ENCODE data around the gene SAV1. TPM values are rescaled to one million over a fixed set of nuclear protein-coding genes. Genes with fewer than 3 reads are reported as not detected.

SAV1 gene
- total and polyA plus RNA-seq, 10 of the 15 experiments (the other 5 are each of a cell fraction or from before 2014, with no cell fraction given) = 10.1 to 29.1 (median 20.4) TPM

DNA sequence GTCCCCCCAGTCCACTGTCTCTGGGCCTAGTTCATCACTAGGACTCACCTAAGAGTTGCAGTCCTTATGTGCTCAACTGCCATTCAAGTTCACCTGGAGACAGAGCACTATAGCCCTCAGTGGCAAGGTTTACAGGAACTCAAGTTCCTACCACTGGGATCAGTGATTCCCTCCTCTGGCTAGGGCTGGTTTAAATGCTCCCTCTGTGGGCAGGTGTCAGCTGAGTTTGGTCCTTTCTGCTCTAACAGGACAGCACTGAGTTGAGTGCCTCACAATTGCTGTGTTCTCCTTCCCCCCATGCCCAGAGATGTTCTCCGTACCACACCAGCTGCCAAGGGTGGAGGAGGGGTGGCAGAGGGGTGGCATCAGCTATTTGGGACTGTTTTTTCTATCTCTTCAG lies 20.8 kb upstream of the SAV1 start (continued):
- TF ChIP-seq, protein P1, sequence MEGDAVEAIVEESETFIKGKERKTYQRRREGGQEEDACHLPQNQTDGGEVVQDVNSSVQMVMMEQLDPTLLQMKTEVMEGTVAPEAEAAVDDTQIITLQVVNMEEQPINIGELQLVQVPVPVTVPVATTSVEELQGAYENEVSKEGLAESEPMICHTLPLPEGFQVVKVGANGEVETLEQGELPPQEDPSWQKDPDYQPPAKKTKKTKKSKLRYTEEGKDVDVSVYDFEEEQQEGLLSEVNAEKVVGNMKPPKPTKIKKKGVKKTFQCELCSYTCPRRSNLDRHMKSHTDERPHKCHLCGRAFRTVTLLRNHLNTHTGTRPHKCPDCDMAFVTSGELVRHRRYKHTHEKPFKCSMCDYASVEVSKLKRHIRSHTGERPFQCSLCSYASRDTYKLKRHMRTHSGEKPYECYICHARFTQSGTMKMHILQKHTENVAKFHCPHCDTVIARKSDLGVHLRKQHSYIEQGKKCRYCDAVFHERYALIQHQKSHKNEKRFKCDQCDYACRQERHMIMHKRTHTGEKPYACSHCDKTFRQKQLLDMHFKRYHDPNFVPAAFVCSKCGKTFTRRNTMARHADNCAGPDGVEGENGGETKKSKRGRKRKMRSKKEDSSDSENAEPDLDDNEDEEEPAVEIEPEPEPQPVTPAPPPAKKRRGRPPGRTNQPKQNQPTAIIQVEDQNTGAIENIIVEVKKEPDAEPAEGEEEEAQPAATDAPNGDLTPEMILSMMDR (IDR thresholded peaks at IDR 0.05 in 2 of 3, conservative IDR thresholded peaks at IDR 0.05 in 1 of 3; ENCODE audit: control insufficient read depth in 2 of 3, extremely low read depth in 1 of 3, insufficient read depth in 1 of 3, low read depth in 3 of 3, low read length in 3 of 3) = no peak
- TF ChIP-seq SPI1 (IDR thresholded peaks at IDR 0.05; ENCODE audit: borderline replicate concordance, insufficient read depth, low read depth, low read length) = no peak
- no peak for TF ChIP-seq TBL1XR1 (IDR thresholded peaks at IDR 0.05; ENCODE audit: low read depth, low read length)
- no peak for TF ChIP-seq CEBPB (IDR thresholded peaks at IDR 0.05; ENCODE audit: borderline replicate concordance in 1 of 2, low read depth in 2 of 2, low read length in 2 of 2)
- TF ChIP-seq, protein P2, sequence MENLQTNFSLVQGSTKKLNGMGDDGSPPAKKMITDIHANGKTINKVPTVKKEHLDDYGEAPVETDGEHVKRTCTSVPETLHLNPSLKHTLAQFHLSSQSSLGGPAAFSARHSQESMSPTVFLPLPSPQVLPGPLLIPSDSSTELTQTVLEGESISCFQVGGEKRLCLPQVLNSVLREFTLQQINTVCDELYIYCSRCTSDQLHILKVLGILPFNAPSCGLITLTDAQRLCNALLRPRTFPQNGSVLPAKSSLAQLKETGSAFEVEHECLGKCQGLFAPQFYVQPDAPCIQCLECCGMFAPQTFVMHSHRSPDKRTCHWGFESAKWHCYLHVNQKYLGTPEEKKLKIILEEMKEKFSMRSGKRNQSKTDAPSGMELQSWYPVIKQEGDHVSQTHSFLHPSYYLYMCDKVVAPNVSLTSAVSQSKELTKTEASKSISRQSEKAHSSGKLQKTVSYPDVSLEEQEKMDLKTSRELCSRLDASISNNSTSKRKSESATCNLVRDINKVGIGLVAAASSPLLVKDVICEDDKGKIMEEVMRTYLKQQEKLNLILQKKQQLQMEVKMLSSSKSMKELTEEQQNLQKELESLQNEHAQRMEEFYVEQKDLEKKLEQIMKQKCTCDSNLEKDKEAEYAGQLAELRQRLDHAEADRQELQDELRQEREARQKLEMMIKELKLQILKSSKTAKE (IDR thresholded peaks at IDR 0.05; ENCODE audit: low read depth, poor library complexity, severe bottlenecking) = no peak

DNA sequence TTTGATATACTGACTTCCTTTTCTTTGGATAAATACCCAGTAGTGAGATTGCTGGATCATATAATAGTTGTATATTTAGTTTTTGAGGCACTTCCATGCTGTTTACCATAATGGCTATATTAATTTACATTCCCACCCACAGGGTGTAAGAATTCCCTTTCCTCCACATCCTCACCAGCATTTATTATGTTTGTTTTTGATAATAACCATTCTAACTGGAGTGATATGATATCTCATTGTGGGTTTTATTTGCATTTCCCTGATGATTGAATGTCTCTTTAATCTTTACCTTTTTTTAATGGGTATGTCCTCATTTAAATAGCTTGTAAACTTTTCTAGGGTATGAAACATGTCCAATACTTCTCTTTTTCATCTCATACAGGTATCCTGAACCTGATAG lies 11.6 kb upstream of the SAV1 start:
- Histone ChIP-seq H3K36me3 (ENCODE audit: control insufficient read depth in 2 of 2, insufficient read depth in 2 of 2, low read length in 1 of 2) (no peaks in the 10 kb centered on the region), H3K79me2 (ENCODE audit: control insufficient read depth, insufficient read depth, low read length) (no peaks in the 10 kb centered on the region), H3K4me1 (ENCODE audit: control insufficient read depth, insufficient read depth, low read length) (peaks cover 20% of the 10 kb centered on the region), H3K4me3 (no peak overlapping the region), H3K4me2 (ENCODE audit: control insufficient read depth, insufficient read depth) (no peak overlapping the region), H4K20me1 (ENCODE audit: control insufficient read depth, insufficient read depth) (no peaks in the 10 kb centered on the region), H3K27me3 (replicated peaks in 1 of 2; ENCODE audit: control insufficient read depth in 2 of 2, insufficient read depth in 2 of 2, low read length in 1 of 2) (no peaks in the 10 kb centered on the region), H3K27ac (ENCODE audit: control insufficient read depth, insufficient read depth) (no peak overlapping the region), H3K9me3 (replicated peaks; ENCODE audit: control insufficient read depth, insufficient read depth, low read length) (no peaks in the 10 kb centered on the region), H2AFZ (ENCODE audit: control insufficient read depth, low read depth, low read length) (no peak overlapping the region), H3K9ac (ENCODE audit: control insufficient read depth, insufficient read depth, low read length) (no peak overlapping the region)
- no peak for DNase-seq (ENCODE audit: low read depth, low spot score)
- ChIA-PET POLR2A (no interaction called here), CTCF (no interaction called here), SMC1A (ENCODE audit: uncharacterized antibody, unreplicated experiment) (interaction anchor here (0.8 to 1.6 kb wide), 2 partner anchors 13 to 51 kb away, joined by 3 read pairs; no protein-coding TSS in a partner anchor), RAD21 (ENCODE audit: unreplicated experiment) (interaction anchor here (0.7 kb wide), 1 partner anchor 35 kb away, joined by 3 read pairs; no protein-coding TSS in a partner anchor)
- ATAC-seq = no peak
- no peak for FAIRE-seq
- in situ Hi-C loops (cut with MboI) = no loop called here
- intact Hi-C loops (cut with micrococcal nuclease; ENCODE audit: unreplicated experiment) = no loop called here
- BruUV-seq (replicated peaks) = no TSS peak
- no peak for TF ChIP-seq EP300 (IDR thresholded peaks at IDR 0.05; ENCODE audit: borderline replicate concordance in 1 of 2, control insufficient read depth in 1 of 2, low read depth in 2 of 2, low read length in 2 of 2)
- TF ChIP-seq POLR2AphosphoS2 (IDR thresholded peaks at IDR 0.05; ENCODE audit: low read depth, low read length) = no peak
- no peak for TF ChIP-seq MYB (IDR thresholded peaks at IDR 0.05; ENCODE audit: borderline replicate concordance, low read depth, low read length)
- TF ChIP-seq, protein P3, sequence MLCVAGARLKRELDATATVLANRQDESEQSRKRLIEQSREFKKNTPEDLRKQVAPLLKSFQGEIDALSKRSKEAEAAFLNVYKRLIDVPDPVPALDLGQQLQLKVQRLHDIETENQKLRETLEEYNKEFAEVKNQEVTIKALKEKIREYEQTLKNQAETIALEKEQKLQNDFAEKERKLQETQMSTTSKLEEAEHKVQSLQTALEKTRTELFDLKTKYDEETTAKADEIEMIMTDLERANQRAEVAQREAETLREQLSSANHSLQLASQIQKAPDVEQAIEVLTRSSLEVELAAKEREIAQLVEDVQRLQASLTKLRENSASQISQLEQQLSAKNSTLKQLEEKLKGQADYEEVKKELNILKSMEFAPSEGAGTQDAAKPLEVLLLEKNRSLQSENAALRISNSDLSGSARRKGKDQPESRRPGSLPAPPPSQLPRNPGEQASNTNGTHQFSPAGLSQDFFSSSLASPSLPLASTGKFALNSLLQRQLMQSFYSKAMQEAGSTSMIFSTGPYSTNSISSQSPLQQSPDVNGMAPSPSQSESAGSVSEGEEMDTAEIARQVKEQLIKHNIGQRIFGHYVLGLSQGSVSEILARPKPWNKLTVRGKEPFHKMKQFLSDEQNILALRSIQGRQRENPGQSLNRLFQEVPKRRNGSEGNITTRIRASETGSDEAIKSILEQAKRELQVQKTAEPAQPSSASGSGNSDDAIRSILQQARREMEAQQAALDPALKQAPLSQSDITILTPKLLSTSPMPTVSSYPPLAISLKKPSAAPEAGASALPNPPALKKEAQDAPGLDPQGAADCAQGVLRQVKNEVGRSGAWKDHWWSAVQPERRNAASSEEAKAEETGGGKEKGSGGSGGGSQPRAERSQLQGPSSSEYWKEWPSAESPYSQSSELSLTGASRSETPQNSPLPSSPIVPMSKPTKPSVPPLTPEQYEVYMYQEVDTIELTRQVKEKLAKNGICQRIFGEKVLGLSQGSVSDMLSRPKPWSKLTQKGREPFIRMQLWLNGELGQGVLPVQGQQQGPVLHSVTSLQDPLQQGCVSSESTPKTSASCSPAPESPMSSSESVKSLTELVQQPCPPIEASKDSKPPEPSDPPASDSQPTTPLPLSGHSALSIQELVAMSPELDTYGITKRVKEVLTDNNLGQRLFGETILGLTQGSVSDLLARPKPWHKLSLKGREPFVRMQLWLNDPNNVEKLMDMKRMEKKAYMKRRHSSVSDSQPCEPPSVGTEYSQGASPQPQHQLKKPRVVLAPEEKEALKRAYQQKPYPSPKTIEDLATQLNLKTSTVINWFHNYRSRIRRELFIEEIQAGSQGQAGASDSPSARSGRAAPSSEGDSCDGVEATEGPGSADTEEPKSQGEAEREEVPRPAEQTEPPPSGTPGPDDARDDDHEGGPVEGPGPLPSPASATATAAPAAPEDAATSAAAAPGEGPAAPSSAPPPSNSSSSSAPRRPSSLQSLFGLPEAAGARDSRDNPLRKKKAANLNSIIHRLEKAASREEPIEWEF (IDR thresholded peaks at IDR 0.05; ENCODE audit: insufficient replicate concordance, low read depth, low read length) = no peak
- TF ChIP-seq HDGF (IDR thresholded peaks at IDR 0.05) = no peak
- no peak for TF ChIP-seq ESRRA (IDR thresholded peaks at IDR 0.05; ENCODE audit: low read length)
- TF ChIP-seq, protein P4, sequence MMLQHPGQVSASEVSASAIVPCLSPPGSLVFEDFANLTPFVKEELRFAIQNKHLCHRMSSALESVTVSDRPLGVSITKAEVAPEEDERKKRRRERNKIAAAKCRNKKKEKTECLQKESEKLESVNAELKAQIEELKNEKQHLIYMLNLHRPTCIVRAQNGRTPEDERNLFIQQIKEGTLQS (IDR thresholded peaks at IDR 0.05; ENCODE audit: borderline replicate concordance, extremely low read depth, low read depth, low read length) = no peak
- TF ChIP-seq BRCA1 (IDR thresholded peaks at IDR 0.05; ENCODE audit: low read depth, low read length) = no peak

All from GM12878 (cell line).